PC-3 (cell line): Measurements from ENCODE around the gene KCNJ6. TPM values are rescaled to one million over a fixed set of nuclear protein-coding genes. Genes with fewer than 3 reads are reported as not detected.

Source experiments
- ATAC-seq: fragments of 200-7000 bp; cut with Tn5 transposase; 2 replicates; pipeline ENCODE4 v1.9.1; 2020; ENCODE audit warnings: mild to moderate bottlenecking, moderate library complexity
- BruUV-seq: library from RNA; stranded (reverse); fragments of 400-500 nt; replicated peaks from 2 replicates; lab custom pipeline; 2021; lab: Mats Ljungman, UMichigan
- CTCF ChIA-PET: fragments of 300-600 bp; sonication (Branson Sonifier 250); formaldehyde crosslinking; loops from one replicate; lab custom pipeline; 2022; ENCODE audit warnings: antibody characterized with exemption; lab: Charles Lee
- POLR2A ChIA-PET: fragments of 300-600 bp; sonication (Branson Sonifier 250); formaldehyde crosslinking; loops from one replicate; lab custom pipeline; 2022; ENCODE audit warnings: antibody characterized with exemption; ENCODE audit not compliant: unreplicated experiment; lab: Charles Lee
- DNase-seq: peaks from one replicate; pipeline ENCODE4 v3.0.0-alpha.2; 2015
- H2AFZ ChIP-seq: fragments of 300-600 bp; sonication (generic); 2 replicates; pipeline ENCODE4 v1.6.0; 2016; ENCODE audit warnings: antibody characterized with exemption, low read length
- H3F3A ChIP-seq: fragments of 300-600 bp; sonication (generic); one replicate; pipeline ENCODE4 v1.6.0; 2017; ENCODE audit warnings: antibody characterized with exemption, low read length, control low read depth, mild to moderate bottlenecking; ENCODE audit not compliant: unreplicated experiment
- H3K27ac ChIP-seq: fragments of 300-600 bp; sonication (generic); 2 replicates; pipeline ENCODE4 v1.5.1; 2016; ENCODE audit warnings: mild to moderate bottlenecking, low read length
- H3K27me3 ChIP-seq: fragments of 300-600 bp; sonication (generic); 2 replicates; pipeline ENCODE4 v1.6.1; 2016; ENCODE audit warnings: low read length, mixed read lengths
- H3K36me3 ChIP-seq: fragments of 300-600 bp; sonication (generic); 2 replicates; pipeline ENCODE4 v1.6.1; 2016; ENCODE audit warnings: low read depth, mixed run types, low read length, mixed read lengths
- H3K4me1 ChIP-seq: fragments of 300-600 bp; sonication (generic); 2 replicates; pipeline ENCODE4 v1.5.1; 2016; ENCODE audit warnings: low read length; ENCODE audit not compliant: insufficient read depth
- H3K4me2 ChIP-seq: fragments of 300-600 bp; sonication (generic); 2 replicates; pipeline ENCODE4 v1.6.0; 2016; ENCODE audit warnings: low read length
- H3K4me3 ChIP-seq: fragments of 300-600 bp; sonication (generic); 2 replicates; pipeline ENCODE4 v1.5.1; 2016; ENCODE audit warnings: mild to moderate bottlenecking, low read length, mixed read lengths
- H3K79me2 ChIP-seq: fragments of 300-600 bp; sonication (generic); 2 replicates; pipeline ENCODE4 v1.6.1; 2017; ENCODE audit warnings: low read length, mixed read lengths
- H3K9ac ChIP-seq: fragments of 300-600 bp; sonication (generic); 2 replicates; pipeline ENCODE4 v1.6.0; 2016; ENCODE audit warnings: mild to moderate bottlenecking, low read length
- H3K9me2 ChIP-seq: fragments of 300-600 bp; sonication (generic); replicated peaks from 2 replicates; pipeline ENCODE4 v1.6.1; 2016; ENCODE audit warnings: mixed run types, low read length, mixed read lengths
- H3K9me3 ChIP-seq: fragments of 300-600 bp; sonication (generic); 2 replicates; pipeline ENCODE4 v1.6.1; 2016; ENCODE audit warnings: low read length, mixed read lengths
- H4K20me1 ChIP-seq: fragments of 300-600 bp; sonication (generic); 2 replicates; pipeline ENCODE4 v1.6.1; 2016; ENCODE audit warnings: low read length, mixed read lengths
- EZH2 ChIP-seq: fragments of 300-600 bp; sonication (generic); IDR thresholded peaks from one replicate; pipeline ENCODE4 v1.6.1; 2017; ENCODE audit warnings: antibody characterized with exemption, mild to moderate bottlenecking, low read length; ENCODE audit not compliant: unreplicated experiment
- EZH2phosphoT487 ChIP-seq: fragments of 300-600 bp; sonication (generic); IDR thresholded peaks from 2 replicates; pipeline ENCODE4 v1.6.1; 2018; ENCODE audit warnings: mild to moderate bottlenecking, antibody characterized with exemption, low read length, borderline replicate concordance
- intact Hi-C: fragments of 100-400 bp; cut with micrococcal nuclease; formaldehyde crosslinking; loops from 2 replicates; pipeline ENCODE4 v1.9.0; 2023
- total RNA-seq: library from RNA; depleted of rRNA; stranded (reverse); fragments of >200 nt; gene quantifications from 2 replicates; pipeline ENCODE4 v1.2.3, GENCODE V29; 2014
- TF ChIP-seq, protein P1 (sequence below): fragments of 300-600 bp; sonication (generic); conservative IDR thresholded peaks from 2 replicates; pipeline ENCODE4 v1.5.1; 2017; ENCODE audit warnings: antibody characterized with exemption, low read depth, mild to moderate bottlenecking, low read length

The KCNJ6 gene
- total RNA-seq, 1 experiment from 2014 or later: not detected

DNA sequence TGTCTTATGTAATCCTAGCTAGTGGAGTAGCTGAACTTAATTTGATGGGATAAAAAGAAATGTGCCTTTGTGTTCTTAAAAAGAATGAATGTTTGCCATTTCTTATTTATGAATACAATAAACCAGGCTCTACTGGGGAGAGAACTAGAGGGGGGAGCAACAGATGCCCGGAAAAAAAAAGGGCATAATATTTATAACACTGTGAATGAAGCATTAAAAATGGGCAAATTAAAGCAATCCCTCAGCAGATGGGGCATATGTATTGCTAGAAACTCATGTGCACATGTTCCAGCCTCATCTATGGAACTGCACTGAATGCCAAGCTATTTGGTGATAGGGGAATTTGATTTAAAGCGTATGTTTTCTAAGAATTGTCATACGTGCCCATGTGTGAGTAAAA, 42.3 kb upstream of the KCNJ6 start:
- POLR2A ChIA-PET: no interaction called here
- no TSS peak for BruUV-seq
- no peak overlapping the region for H3K4me3 ChIP-seq

DNA sequence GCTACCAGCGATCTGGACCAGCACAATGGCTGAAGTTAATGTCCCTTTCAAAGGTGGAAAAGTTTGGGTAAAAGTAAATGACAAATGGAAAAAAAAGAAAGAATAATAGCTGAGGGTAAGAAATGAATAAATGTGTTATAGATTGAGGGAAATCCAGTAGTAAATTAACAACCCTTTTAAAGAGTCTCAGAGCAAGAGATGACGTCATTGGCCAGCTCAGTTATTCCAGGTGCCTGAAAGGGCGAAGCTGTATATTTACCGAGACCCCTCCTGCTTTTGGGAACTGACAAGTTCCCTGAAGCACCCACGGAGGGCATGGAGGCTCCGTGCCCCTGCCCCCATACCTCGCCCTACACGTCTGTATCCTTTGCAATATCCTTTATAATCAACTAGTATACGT, 40.5 kb upstream of the KCNJ6 start:
- Histone ChIP-seq H3K9me2 (no peaks in the 10 kb centered on the region), H3K4me1 (no peaks in the 10 kb centered on the region; the same call in 1 of the 2 replicates), H3K36me3 (no peaks in the 10 kb centered on the region), H2AFZ (no peak overlapping the region), H3K27ac (no peak overlapping the region), H4K20me1 (no peaks in the 10 kb centered on the region), H3K9me3 (0 out of 2 replicates have a peak, but pooled peaks cover 6% of the 10 kb centered on the region), H3K4me3 (no peak overlapping the region), H3F3A (no peaks in the 10 kb centered on the region), H3K9ac (no peak overlapping the region), H3K4me2 (no peak overlapping the region), H3K79me2 (no peaks in the 10 kb centered on the region), H3K27me3 (peaks cover 35% of the 10 kb centered on the region)
- ChIA-PET POLR2A (no interaction called here), CTCF (no interaction called here)
- intact Hi-C loops: no loop called here
- DNase-seq (no peak), ATAC-seq (no peak)
- no TSS peak for BruUV-seq
- TF ChIP-seq EZH2phosphoT487: no peak
- TF ChIP-seq, protein P1, sequence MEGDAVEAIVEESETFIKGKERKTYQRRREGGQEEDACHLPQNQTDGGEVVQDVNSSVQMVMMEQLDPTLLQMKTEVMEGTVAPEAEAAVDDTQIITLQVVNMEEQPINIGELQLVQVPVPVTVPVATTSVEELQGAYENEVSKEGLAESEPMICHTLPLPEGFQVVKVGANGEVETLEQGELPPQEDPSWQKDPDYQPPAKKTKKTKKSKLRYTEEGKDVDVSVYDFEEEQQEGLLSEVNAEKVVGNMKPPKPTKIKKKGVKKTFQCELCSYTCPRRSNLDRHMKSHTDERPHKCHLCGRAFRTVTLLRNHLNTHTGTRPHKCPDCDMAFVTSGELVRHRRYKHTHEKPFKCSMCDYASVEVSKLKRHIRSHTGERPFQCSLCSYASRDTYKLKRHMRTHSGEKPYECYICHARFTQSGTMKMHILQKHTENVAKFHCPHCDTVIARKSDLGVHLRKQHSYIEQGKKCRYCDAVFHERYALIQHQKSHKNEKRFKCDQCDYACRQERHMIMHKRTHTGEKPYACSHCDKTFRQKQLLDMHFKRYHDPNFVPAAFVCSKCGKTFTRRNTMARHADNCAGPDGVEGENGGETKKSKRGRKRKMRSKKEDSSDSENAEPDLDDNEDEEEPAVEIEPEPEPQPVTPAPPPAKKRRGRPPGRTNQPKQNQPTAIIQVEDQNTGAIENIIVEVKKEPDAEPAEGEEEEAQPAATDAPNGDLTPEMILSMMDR: no peak
- no peak for TF ChIP-seq EZH2

More for the DNA sequence above, 42.3 kb upstream of the KCNJ6 start:
- Histone ChIP-seq H3K4me1 (no peaks in the 10 kb centered on the region; the same call in 1 of the 2 replicates), H3K79me2 (no peaks in the 10 kb centered on the region), H3F3A (no peaks in the 10 kb centered on the region), H3K27me3 (peaks cover 35% of the 10 kb centered on the region), H3K9ac (no peak overlapping the region), H4K20me1 (no peaks in the 10 kb centered on the region), H3K36me3 (no peaks in the 10 kb centered on the region), H2AFZ (no peak overlapping the region), H3K27ac (no peak overlapping the region), H3K9me3 (0 out of 2 replicates have a peak, but pooled peaks cover 6% of the 10 kb centered on the region), H3K9me2 (no peaks in the 10 kb centered on the region), H3K4me2 (no peak overlapping the region)
- ATAC-seq (no peak), DNase-seq (no peak)
- CTCF ChIA-PET: no interaction called here
- intact Hi-C loops: no loop called here
- TF ChIP-seq EZH2: no peak
- TF ChIP-seq EZH2phosphoT487: no peak
- TF ChIP-seq, protein P1: no peak

DNA sequence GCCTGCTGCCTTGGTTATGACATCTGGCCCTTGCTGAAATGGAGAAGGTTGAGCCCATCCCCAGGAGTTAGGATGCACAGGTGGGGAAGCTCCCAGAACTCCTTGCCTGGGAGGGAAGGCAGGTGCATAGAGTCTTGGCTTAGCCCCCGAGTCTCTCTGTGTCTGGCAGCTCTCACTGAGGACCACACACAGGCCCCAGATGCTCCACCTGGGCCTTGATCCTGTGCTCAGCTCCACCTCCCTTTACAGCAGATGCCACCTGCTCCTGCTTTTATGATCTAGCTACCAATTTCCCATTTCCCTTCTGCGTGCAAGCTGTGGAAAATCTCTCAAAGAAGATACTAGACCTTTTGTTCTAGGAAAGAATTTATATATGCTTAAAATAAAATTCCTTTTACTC, 28.8 kb upstream of the KCNJ6 start:
- CTCF ChIA-PET: no interaction called here
- POLR2A ChIA-PET: no interaction called here

More for the DNA sequence above, 28.8 kb upstream of the KCNJ6 start:
- Histone ChIP-seq H3K27ac (no peak overlapping the region), H3K9ac (no peak overlapping the region), H3K4me1 (no peaks in the 10 kb centered on the region), H3K79me2 (no peaks in the 10 kb centered on the region), H3K27me3 (no peaks in the 10 kb centered on the region), H3K4me3 (no peak overlapping the region), H3K36me3 (no peaks in the 10 kb centered on the region), H3K4me2 (no peak overlapping the region), H4K20me1 (no peaks in the 10 kb centered on the region), H3F3A (no peaks in the 10 kb centered on the region), H2AFZ (no peak overlapping the region), H3K9me3 (no peaks in the 10 kb centered on the region), H3K9me2 (no peaks in the 10 kb centered on the region)
- BruUV-seq: no TSS peak
- TF ChIP-seq EZH2phosphoT487 (no peak), EZH2 (no peak)
- TF ChIP-seq, protein P1: no peak
- intact Hi-C loops: no loop called here
- ATAC-seq (no peak), DNase-seq (no peak)
